HG03066 (cell line): ENCODE results near the gene NOVA2.

Experiments
- ATAC-seq: cut with Tn5 transposase; IDR thresholded peaks from one replicate; pipeline ENCODE4 v1.9.1; 2021; ENCODE audit warnings: low read depth; ENCODE audit not compliant: unreplicated experiment

Gene NOVA2

GRCh38 chr19:45927565-45928261, 46.0 kb downstream of the NOVA2 start:
- ATAC-seq = no peak

GRCh38 chr19:45924891-45925447, 48.7 kb downstream of the NOVA2 start:
- no peak for ATAC-seq

- ATAC-seq = no peak
Measured at GRCh38 chr19:45922281-45922680, 51.4 kb downstream of the NOVA2 start.

GRCh38 chr19:45920458-45920857, 53.2 kb downstream of the NOVA2 start:
- ATAC-seq = no peak

GRCh38 chr19:45919678-45920077, 54.0 kb downstream of the NOVA2 start:
- ATAC-seq = no peak

- no peak for ATAC-seq
Measured at GRCh38 chr19:45918721-45919120, 54.9 kb downstream of the NOVA2 start.

- ATAC-seq = no peak
Measured at GRCh38 chr19:45917421-45918091, 56.1 kb downstream of the NOVA2 start.

- no peak for ATAC-seq
Measured at GRCh38 chr19:45913874-45914830, 59.5 kb downstream of the NOVA2 start, which contains the start of gene NANOS2. Gene NANOS2 (minus strand): TSS chr19:45914778. CDS start chr19:45914693, 85 bp downstream.

GRCh38 chr19:45911291-45911690, 62.4 kb downstream of the NOVA2 start:
- no peak for ATAC-seq

GRCh38 chr19:45908956-45909355, 64.7 kb downstream of the NOVA2 start:
- no peak for ATAC-seq

- no peak for ATAC-seq
Measured at GRCh38 chr19:45906221-45906620, 67.4 kb downstream of the NOVA2 start.

GRCh38 chr19:45905011-45905410, 68.7 kb downstream of the NOVA2 start:
- no peak for ATAC-seq

GRCh38 chr19:45902651-45903625, 70.7 kb downstream of the NOVA2 start:
- peak; percentile 73 for ATAC-seq

GRCh38 chr19:45901912-45902650, 71.6 kb downstream of the NOVA2 start, which contains the start of gene MYPOP:
Gene MYPOP (minus strand): TSS chr19:45902613. CDS start chr19:45901773, 840 bp downstream.
- no peak for ATAC-seq

- no peak for ATAC-seq
Measured at GRCh38 chr19:45901432-45901911, 72.2 kb downstream of the NOVA2 start.

- ATAC-seq = no peak
Measured at GRCh38 chr19:45900738-45901431, 72.8 kb downstream of the NOVA2 start.

- no peak for ATAC-seq
Measured at GRCh38 chr19:45899919-45900589, 73.6 kb downstream of the NOVA2 start.
